ENCODE results near the gene OBI1.

Gene OBI1

GRCh38 chr13:78701383-78701782 is 42.4 kb upstream of the OBI1 start:
- TF ChIP-seq KLF9 (tag by site-specific recombination; IDR thresholded peaks at IDR 0.05; ENCODE audit: low read depth) (no peak), ZNF664 (tag by site-specific recombination; IDR thresholded peaks at IDR 0.05) (no peak), YY2 (tag by site-specific recombination; IDR thresholded peaks at IDR 0.05) (no peak), ZNF521 (tag by site-specific recombination; IDR thresholded peaks at IDR 0.05) (no peak), ZNF560 (tag by site-specific recombination; IDR thresholded peaks at IDR 0.05; ENCODE audit: borderline replicate concordance) (no peak)
- TF ChIP-seq, protein P1, sequence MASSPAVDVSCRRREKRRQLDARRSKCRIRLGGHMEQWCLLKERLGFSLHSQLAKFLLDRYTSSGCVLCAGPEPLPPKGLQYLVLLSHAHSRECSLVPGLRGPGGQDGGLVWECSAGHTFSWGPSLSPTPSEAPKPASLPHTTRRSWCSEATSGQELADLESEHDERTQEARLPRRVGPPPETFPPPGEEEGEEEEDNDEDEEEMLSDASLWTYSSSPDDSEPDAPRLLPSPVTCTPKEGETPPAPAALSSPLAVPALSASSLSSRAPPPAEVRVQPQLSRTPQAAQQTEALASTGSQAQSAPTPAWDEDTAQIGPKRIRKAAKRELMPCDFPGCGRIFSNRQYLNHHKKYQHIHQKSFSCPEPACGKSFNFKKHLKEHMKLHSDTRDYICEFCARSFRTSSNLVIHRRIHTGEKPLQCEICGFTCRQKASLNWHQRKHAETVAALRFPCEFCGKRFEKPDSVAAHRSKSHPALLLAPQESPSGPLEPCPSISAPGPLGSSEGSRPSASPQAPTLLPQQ (tag by site-specific recombination; IDR thresholded peaks at IDR 0.05), result no peak
- Histone ChIP-seq H3K4me1 (ENCODE audit: control insufficient read depth, insufficient read depth, low read length) (no peaks in the 10 kb centered on the region), H3K36me3 (ENCODE audit: control insufficient read depth in 2 of 2, insufficient read depth in 1 of 2, low read length in 2 of 2) (no peaks in the 10 kb centered on the region), H3K27ac (ENCODE audit: extremely low read depth, low read depth, low read length) (no peak overlapping the region), H3K4me3 (ENCODE audit: low read depth, low read length) (no peak overlapping the region), H3K9me3 (ENCODE audit: control insufficient read depth, insufficient read depth, low read depth, low read length) (no peaks in the 10 kb centered on the region)
- POLR2A ChIA-PET, result no interaction called here
- CTCF ChIA-PET, result no interaction called here

GRCh38 chr13:78700121-78700910 is 41.4 kb upstream of the OBI1 start:
- POLR2A ChIA-PET, result no interaction called here
- CTCF ChIA-PET, result no interaction called here

More at GRCh38 chr13:78700121-78700910, 41.4 kb upstream of the OBI1 start:
- Histone ChIP-seq H3K4me3 (ENCODE audit: low read depth, low read length) (no peak overlapping the region), H3K36me3 (ENCODE audit: control insufficient read depth in 2 of 2, insufficient read depth in 1 of 2, low read length in 2 of 2) (no peaks in the 10 kb centered on the region), H3K27ac (ENCODE audit: extremely low read depth, low read depth, low read length) (no peak overlapping the region), H3K4me1 (ENCODE audit: control insufficient read depth, insufficient read depth, low read length) (no peaks in the 10 kb centered on the region), H3K9me3 (ENCODE audit: control insufficient read depth, insufficient read depth, low read depth, low read length) (no peaks in the 10 kb centered on the region)
- TF ChIP-seq ZNF23 (tag by site-specific recombination; IDR thresholded peaks at IDR 0.05; ENCODE audit: borderline replicate concordance) (no peak), ZNF544 (tag by site-specific recombination; IDR thresholded peaks at IDR 0.05) (no peak), ZNF302 (tag by site-specific recombination; IDR thresholded peaks at IDR 0.05; ENCODE audit: low read depth) (no peak), ZNF600 (tag by site-specific recombination; IDR thresholded peaks at IDR 0.05) (no peak), ZFP3 (tag by site-specific recombination; IDR thresholded peaks at IDR 0.05; ENCODE audit: low read depth) (no peak), ZBTB1 (tag by site-specific recombination; IDR thresholded peaks at IDR 0.05) (no peak), OVOL3 (tag by site-specific recombination; IDR thresholded peaks at IDR 0.05) (no peak), ZNF626 (tag by site-specific recombination; IDR thresholded peaks at IDR 0.05) (no peak), SP3 (tag by site-specific recombination; IDR thresholded peaks at IDR 0.05) (no peak), ZNF311 (tag by site-specific recombination; IDR thresholded peaks at IDR 0.05; ENCODE audit: borderline replicate concordance) (no peak), KLF1 (tag by site-specific recombination; IDR thresholded peaks at IDR 0.05) (no peak), ZNF202 (tag by site-specific recombination; IDR thresholded peaks at IDR 0.05; ENCODE audit: borderline replicate concordance) (no peak), SP2 (tag by site-specific recombination; IDR thresholded peaks at IDR 0.05) (no peak), ZNF704 (tag by site-specific recombination; IDR thresholded peaks at IDR 0.05) (no peak), ZNF19 (tag by site-specific recombination; IDR thresholded peaks at IDR 0.05; ENCODE audit: low read depth) (no peak)
- TF ChIP-seq, protein P2, sequence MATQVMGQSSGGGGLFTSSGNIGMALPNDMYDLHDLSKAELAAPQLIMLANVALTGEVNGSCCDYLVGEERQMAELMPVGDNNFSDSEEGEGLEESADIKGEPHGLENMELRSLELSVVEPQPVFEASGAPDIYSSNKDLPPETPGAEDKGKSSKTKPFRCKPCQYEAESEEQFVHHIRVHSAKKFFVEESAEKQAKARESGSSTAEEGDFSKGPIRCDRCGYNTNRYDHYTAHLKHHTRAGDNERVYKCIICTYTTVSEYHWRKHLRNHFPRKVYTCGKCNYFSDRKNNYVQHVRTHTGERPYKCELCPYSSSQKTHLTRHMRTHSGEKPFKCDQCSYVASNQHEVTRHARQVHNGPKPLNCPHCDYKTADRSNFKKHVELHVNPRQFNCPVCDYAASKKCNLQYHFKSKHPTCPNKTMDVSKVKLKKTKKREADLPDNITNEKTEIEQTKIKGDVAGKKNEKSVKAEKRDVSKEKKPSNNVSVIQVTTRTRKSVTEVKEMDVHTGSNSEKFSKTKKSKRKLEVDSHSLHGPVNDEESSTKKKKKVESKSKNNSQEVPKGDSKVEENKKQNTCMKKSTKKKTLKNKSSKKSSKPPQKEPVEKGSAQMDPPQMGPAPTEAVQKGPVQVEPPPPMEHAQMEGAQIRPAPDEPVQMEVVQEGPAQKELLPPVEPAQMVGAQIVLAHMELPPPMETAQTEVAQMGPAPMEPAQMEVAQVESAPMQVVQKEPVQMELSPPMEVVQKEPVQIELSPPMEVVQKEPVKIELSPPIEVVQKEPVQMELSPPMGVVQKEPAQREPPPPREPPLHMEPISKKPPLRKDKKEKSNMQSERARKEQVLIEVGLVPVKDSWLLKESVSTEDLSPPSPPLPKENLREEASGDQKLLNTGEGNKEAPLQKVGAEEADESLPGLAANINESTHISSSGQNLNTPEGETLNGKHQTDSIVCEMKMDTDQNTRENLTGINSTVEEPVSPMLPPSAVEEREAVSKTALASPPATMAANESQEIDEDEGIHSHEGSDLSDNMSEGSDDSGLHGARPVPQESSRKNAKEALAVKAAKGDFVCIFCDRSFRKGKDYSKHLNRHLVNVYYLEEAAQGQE (tag by site-specific recombination; IDR thresholded peaks at IDR 0.05), result no peak
- TF ChIP-seq, protein P3, sequence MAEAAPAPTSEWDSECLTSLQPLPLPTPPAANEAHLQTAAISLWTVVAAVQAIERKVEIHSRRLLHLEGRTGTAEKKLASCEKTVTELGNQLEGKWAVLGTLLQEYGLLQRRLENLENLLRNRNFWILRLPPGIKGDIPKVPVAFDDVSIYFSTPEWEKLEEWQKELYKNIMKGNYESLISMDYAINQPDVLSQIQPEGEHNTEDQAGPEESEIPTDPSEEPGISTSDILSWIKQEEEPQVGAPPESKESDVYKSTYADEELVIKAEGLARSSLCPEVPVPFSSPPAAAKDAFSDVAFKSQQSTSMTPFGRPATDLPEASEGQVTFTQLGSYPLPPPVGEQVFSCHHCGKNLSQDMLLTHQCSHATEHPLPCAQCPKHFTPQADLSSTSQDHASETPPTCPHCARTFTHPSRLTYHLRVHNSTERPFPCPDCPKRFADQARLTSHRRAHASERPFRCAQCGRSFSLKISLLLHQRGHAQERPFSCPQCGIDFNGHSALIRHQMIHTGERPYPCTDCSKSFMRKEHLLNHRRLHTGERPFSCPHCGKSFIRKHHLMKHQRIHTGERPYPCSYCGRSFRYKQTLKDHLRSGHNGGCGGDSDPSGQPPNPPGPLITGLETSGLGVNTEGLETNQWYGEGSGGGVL (tag by site-specific recombination; IDR thresholded peaks at IDR 0.05), result no peak
- TF ChIP-seq, protein P4, sequence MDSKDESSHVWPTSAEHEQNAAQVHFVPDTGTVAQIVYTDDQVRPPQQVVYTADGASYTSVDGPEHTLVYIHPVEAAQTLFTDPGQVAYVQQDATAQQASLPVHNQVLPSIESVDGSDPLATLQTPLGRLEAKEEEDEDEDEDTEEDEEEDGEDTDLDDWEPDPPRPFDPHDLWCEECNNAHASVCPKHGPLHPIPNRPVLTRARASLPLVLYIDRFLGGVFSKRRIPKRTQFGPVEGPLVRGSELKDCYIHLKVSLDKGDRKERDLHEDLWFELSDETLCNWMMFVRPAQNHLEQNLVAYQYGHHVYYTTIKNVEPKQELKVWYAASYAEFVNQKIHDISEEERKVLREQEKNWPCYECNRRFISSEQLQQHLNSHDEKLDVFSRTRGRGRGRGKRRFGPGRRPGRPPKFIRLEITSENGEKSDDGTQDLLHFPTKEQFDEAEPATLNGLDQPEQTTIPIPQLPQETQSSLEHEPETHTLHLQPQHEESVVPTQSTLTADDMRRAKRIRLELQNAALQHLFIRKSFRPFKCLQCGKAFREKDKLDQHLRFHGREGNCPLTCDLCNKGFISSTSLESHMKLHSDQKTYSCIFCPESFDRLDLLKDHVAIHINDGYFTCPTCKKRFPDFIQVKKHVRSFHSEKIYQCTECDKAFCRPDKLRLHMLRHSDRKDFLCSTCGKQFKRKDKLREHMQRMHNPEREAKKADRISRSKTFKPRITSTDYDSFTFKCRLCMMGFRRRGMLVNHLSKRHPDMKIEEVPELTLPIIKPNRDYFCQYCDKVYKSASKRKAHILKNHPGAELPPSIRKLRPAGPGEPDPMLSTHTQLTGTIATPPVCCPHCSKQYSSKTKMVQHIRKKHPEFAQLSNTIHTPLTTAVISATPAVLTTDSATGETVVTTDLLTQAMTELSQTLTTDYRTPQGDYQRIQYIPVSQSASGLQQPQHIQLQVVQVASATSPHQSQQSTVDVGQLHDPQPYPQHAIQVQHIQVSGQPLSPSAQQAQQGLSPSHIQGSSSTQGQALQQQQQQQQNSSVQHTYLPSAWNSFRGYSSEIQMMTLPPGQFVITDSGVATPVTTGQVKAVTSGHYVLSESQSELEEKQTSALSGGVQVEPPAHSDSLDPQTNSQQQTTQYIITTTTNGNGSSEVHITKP (tag by site-specific recombination; IDR thresholded peaks at IDR 0.05), result no peak
